DLD1 (cell line): ENCODE results near the gene TMEM63B.
"Not testable (repeated sequence)": the region's sequence is repeated elsewhere in the genome, so short reads cannot be mapped to it uniquely, and the experiment has no call there.

Experiments used
- in situ Hi-C: cut with HindIII; loops from 2 replicates; pipeline ENCODE4 v1.10.0; 2017; ENCODE audit warnings: low sequenced_read_pairs

Gene TMEM63B

DNA sequence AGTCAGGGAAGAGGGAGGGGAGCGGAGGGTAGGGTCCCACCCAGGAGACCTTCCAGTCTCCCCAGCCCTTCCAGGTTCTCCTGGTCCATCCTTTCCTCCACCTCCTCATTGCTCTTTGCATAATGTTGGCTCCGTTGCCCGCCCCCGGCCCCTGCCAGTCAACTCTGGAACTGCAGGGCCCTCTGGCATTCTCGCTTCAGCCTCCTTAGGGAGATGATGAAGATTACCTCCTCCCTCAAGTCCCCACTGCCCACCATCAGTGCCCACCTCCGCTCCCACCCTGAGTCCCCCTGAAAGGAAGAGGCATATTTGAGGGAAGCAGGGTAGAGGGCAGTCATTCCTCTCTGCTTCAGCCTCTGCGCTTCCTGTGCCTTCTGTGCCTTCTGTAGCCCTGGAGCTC, 8.5 kb downstream of the TMEM63B start:
- in situ Hi-C loops: no loop called here

GRCh38 chr6:44138717-44139350, 11.5 kb downstream of the TMEM63B start:
- in situ Hi-C loops: no loop called here

GRCh38 chr6:44139351-44139743, 12.0 kb downstream of the TMEM63B start:
- in situ Hi-C loops: no loop called here

DNA sequence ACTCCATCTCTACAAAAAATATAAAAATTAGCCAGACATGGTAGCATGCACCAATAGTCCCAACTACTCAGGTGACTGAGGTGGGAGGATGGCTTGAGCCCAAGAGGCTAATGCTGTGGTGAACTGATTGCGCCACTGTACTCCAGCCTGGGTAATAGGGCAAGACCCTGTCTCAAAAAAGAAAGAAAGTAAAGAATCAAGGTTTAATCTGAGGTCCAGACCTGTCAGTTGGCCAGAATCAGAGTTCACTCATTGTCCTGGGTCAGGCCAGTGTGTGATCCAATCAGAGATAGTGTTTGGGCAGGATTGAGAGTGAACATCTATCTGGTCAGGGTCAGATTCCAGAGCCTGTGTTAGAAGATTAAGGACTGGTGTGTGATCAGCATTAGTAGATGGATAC, 15.5 kb downstream of the TMEM63B start:
- in situ Hi-C loops: no loop called here

DNA sequence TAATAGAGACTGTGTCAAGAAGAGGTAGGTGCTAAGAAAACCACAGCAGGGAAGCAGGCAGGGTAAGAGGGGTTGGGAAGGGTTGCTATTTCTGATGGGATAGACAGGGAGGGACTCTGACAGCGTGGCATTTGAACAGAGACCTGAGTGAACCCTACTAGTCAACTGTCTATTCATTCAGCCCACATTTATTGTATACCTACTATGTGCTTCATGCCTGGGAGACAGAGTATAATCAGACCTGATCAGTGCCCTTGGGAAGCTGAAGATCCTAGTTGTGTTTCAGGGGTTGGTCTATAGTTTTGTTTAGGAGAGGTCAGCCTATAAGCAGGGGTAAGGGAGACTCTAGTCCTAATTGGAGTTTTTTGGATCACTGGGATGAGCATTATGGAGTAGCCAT, 16.4 kb downstream of the TMEM63B start:
- in situ Hi-C loops: no loop called here

DNA sequence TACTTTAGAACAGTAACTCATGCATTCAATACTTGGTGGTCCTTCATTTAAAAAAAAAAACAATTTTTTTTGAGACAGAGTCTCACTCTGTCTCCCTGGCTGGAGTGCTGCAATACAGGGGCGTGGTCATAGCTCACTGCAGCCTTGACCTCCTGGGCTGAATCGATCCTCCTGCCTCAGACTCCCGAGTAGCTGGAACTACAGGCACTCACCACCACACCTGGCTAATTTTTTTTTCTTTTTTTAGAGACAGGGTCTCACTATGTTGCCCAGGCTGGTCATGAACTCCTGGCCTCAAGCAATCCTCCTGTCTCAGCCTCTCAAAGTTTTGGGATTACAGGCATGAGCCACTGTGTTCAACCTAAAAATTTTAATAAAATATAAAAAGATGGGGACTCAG, 17.2 kb downstream of the TMEM63B start:
- in situ Hi-C loops: not testable (repeated sequence)

GRCh38 chr6:44145839-44146238, 18.5 kb downstream of the TMEM63B start:
- in situ Hi-C loops: no loop called here

DNA sequence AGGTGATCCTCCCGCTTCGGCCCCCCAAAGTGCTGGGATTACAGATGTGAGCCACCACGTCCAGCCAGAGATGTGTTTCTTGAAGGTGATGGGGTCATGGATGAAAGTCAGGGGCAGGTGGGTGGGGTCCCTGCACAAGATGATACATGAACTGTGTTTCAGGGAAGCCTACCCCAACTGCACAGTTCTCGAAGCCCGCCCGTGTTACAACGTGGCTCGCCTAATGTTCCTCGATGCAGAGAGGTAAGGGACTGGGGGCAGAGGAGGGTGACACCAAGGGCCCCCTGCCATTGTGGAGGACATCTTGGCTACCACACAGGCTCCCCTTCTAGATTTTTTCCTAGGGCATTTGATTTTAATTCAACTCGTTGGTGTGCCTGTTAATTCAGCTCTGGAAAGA, 19.3 kb downstream of the TMEM63B start:
- in situ Hi-C loops: no loop called here

GRCh38 chr6:44147256-44147655, 19.9 kb downstream of the TMEM63B start:
- in situ Hi-C loops: no loop called here

- in situ Hi-C loops: no loop called here
Measured at GRCh38 chr6:44148306-44148705, 21.0 kb downstream of the TMEM63B start.

DNA sequence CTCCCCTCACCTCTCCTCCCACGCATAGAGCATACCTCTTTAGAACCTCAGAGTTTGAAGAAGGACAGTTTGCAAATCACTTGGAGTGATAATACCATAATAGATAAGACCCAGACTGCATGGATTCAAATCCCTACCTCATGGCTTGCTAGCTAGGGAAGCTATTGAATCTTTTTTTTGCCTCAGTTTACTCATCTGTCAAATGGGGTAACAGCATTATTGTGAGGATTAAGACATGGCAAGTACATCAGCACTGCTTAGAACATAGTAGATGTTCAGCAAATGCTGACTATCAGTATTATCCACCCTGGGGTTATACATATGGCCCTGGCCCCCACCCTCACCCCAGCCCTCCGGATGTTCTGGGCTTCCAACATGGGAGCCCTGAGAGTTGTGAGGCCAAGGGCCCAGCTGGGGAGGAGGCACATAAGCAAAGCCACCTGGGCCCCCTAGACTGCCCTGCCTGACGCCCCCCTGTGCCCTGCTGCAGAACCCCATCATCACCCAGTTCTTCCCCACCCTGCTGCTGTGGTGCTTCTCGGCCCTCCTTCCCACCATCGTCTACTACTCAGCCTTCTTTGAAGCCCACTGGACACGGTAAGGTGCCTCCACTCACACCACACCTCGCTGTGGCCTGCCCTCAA, 22.1 kb downstream of the TMEM63B start:
- in situ Hi-C loops: no loop called here

DNA sequence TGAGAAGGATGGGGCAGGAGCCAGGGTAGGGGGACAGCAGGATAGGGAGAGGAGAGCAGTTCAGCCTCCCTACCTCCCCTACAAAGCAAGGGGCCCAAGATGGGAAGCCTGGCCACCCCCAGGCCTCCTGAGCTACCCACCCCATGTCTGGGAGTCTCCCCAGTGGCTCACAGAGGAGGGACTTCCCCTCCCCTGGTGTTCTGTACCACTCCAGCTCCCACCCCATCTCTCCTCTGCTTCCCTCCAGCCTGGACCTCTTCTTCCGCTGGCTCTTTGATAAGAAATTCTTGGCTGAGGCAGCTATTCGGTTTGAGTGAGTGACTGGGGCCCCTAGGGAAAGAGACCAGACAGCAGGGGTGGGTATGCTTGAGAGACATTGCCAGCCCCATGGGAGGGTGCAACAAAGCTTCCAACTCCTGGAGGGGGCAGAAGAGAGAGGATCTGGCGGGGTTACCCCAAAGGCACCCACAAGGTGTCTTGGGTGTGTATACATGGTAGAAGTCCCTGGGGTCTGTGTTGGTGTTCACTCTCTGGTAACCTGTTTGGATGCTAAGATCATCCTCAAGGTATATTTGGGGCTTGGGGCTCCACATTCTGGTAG, 23.1 kb downstream of the TMEM63B start:
- in situ Hi-C loops: no loop called here

- in situ Hi-C loops: no loop called here
Measured at GRCh38 chr6:44151348-44152108, 24.2 kb downstream of the TMEM63B start.

- in situ Hi-C loops: no loop called here
Measured at GRCh38 chr6:44152109-44152461, 24.7 kb downstream of the TMEM63B start.

DNA sequence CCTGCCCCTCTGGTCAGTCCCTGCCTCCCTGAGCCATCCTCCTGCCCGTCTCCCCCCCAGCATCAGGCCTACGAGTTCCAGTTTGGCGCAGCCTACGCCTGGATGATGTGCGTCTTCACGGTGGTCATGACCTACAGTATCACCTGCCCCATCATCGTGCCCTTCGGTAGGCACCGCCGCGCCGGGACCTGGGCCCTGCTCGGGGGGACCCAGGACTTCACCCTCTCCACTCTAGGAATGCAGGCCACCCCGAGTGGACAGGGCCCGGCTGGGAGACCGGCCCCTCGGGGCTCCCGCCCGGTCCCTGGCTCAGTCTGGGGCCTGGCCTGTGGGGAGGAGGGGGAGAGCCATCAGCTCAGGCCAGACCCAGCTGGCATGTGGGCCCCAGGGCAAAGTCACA, 25.2 kb downstream of the TMEM63B start:
- in situ Hi-C loops: no loop called here

- in situ Hi-C loops: no loop called here
Measured at GRCh38 chr6:44154067-44154466, 26.7 kb downstream of the TMEM63B start.

DNA sequence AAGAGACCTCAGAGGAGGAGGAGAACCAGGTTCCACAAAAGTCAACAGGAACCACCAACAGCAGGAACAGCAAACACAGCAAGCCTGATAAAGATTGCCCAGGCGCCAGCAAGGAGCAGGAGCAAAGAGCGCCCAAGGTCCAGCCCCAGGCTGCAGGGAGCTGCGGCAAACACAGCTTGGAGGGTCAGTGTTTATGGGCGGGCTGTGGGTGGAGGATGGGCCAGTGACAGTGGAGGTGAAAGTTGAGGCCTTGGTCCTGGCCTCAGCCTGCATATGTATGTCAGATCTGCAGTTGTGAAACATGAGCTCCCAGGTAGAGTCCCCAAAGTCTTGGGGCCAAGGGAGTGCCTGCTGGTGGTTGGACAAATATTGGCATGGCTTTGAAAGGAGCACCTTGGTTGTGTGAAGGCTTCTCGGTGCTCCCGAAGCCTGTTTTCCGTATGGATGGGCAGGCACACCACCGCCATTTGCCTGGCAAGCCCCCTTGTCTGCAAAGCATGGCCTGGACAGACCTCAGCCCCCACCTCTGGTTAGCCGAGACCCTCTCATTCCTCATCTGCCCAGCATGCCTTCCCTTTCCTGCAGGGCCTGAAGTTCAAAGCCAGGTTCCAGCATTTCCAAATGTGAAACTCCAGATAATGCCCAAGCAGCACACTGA, 29.3 kb downstream of the TMEM63B start:
- in situ Hi-C loops: no loop called here

DNA sequence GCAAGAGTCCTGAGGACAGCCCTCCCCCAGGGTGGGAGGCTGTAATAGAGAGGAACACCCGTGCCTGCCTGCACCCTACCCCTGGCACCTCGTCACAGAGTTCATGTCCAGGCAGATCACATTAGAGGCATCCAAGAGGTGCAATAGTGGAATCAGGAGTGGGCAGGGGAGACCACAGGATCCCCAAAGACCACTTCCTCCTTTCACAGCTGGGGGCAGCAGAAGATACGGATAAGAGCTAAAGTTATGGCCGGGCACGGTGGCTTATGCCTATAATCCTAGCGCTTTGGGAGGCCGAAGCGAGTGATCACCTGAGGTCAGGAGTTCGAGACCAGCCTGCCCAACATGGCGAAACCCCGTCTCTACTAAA, 29.8 kb downstream of the TMEM63B start:
- in situ Hi-C loops: no loop called here

GRCh38 chr6:44158770-44159228, 31.4 kb downstream of the TMEM63B start, which contains the start of gene CAPN11:
Gene CAPN11 (plus strand): TSS chr6:44158820. CDS start chr6:44158849, 29 bp downstream.
- in situ Hi-C loops: no loop called here

DNA sequence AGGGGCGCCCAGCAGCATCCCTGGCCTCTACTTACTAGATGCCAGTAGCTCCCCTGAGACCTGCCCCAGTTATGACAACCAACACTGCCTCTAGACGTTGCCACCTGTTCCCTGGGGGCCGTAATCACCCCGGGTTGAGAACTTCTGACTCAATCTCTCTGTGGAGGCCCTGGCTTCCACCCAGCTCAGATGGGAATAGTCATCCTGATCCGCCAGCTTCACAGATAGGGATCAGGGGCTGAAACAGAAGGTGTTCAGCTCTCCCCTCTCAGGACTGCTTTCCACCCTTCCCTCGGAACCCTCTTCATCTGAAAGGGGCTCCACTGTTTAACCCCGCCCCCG, 34.6 kb downstream of the TMEM63B start:
- in situ Hi-C loops: no loop called here

GRCh38 chr6:44162876-44163625, 35.7 kb downstream of the TMEM63B start:
- in situ Hi-C loops: no loop called here
